Pancreas (tissue), 10 donors: Measurements from ENCODE around the gene SMYD3. TPM values are rescaled to one million over a fixed set of nuclear protein-coding genes. Genes with fewer than 3 reads are reported as not detected.
A peak's percentile ranks its signal among the peaks of the same experiment; 100 is the strongest.

ENCODE experiments used
- ATAC-seq, 4 donors: fragments of 200-7000 bp; cut with Tn5 transposase; one replicate each; pipeline versions ENCODE4 v1.8.0 to v1.9.1; 2020; ENCODE audit warnings: mild to moderate bottlenecking in 4 of 4, moderate library complexity in 4 of 4
- DNase-seq, 6 donors: peaks; one replicate each; pipeline ENCODE4 v3.0.0-alpha.2; 2020
- FAIRE-seq: peaks from 2 replicates; lab custom pipeline; 2012; peaks lifted over from hg19 to GRCh38; lab: Jason Lieb, UNC
- H3K27ac ChIP-seq, 4 donors: fragments of 200-600 bp; sonication (generic); 1 replicate in 3 of 4; 2 replicates in 1 of 4; pipeline versions ENCODE4 v1.5.0 to v1.8.0; 2020
- H3K27me3 ChIP-seq, 4 donors: fragments of 200-600 bp; one replicate each; pipeline ENCODE4 v1.8.0; 2021
- H3K36me3 ChIP-seq, 3 donors: fragments of 200-600 bp; sonication (generic) in 1 of 3; one replicate each; pipeline versions ENCODE4 v1.5.0 to v1.8.0; 2020 to 2021
- H3K4me1 ChIP-seq, 3 donors: fragments of 200-600 bp; one replicate each; pipeline ENCODE4 v1.8.0; 2021
- H3K4me3 ChIP-seq, 4 donors: fragments of 200-600 bp; sonication (generic) in 2 of 4; one replicate each; pipeline versions ENCODE4 v1.5.0 to v1.8.0; 2020 to 2021
- H3K9me3 ChIP-seq, 4 donors: fragments of 200-600 bp; one replicate each; pipeline ENCODE4 v1.8.0; 2021
- CTCF ChIP-seq, 4 donors: fragments of 200-600 bp; sonication (generic) in 3 of 4; IDR thresholded peaks; one replicate each; pipeline versions ENCODE4 v1.5.0 to v1.8.0; 2021; ENCODE audit warnings: antibody characterized with exemption in 4 of 4
- WGBS, 2 donors: extraction: QIAGEN DNeasy Blood & Tissue Kit; methylation state at CpG; one replicate each; pipeline ENCODE4 v1.1.7; 2013; 5-methylcytosine and 5-hydroxymethylcytosine counted together
- intact Hi-C, 3 donors: fragments of 100-400 bp; cut with DNase I; formaldehyde crosslinking; loops; one replicate each; pipeline versions ENCODE4 v1.11.1 to v1.14.2; 2022
- polyA plus RNA-seq, 2 donors: library from polyadenylated mRNA; stranded (reverse); fragments of 200-250 nt; gene quantifications; one replicate each; pipeline ENCODE4 v1.2.3, GENCODE V29; 2013
- total RNA-seq, 6 donors: library from RNA; stranded (reverse); fragmentation: NEBNext Ultra II Directional in 4 of 6; extraction: Animal tissue kit (Norgen Biotek cat#: 25700) in 4 of 6; gene quantifications; one replicate each; pipeline versions ENCODE4 v1.2.1 to v1.2.4, GENCODE V29; 2021 to 2023
- donor health status: healthy with polysubstance abuse.
- donor health status: DM: no; HTN: no; CAD: no; lungs with moderate emphysema.
- donor health status: DM: no; HTN: no; CAD: no.
- donor health status: control.
- donor health status: control.
- donor health status: Bipolar disorder and iron deficiency.
- donor health status: DM: yes; HTN: yes; CAD: no.
- donor health status: DM: no; HTN: no; CAD: no.
- donor health status: DM: no; HTN: no; CAD: no.
- donor health status: DM: yes; HTN: yes; CAD: no.

Gene SMYD3
- total and polyA plus RNA-seq, 8 donors, result 4.6 to 10.5 (median 6.7) TPM

- FAIRE-seq, result no peak
Measured at GRCh38 chr1:246454655-246455054, 52.4 kb downstream of the SMYD3 start.

GRCh38 chr1:246450611-246451251 is 56.3 kb downstream of the SMYD3 start:
- H3K36me3 ChIP-seq, result no peaks in the 10 kb centered on the region
- TF ChIP-seq CTCF (IDR thresholded peaks at IDR 0.05), result peak in 3 of 4 donors; percentile 41 to 53 (median 51)
- no peak overlapping the region for H3K27ac ChIP-seq
- intact Hi-C loops, result no loop called here
- peak in 3 of 4 donors; percentile 71 to 75 (median 73) for ATAC-seq
- H3K9me3 ChIP-seq, result no peaks in the 10 kb centered on the region
- no peaks in the 10 kb centered on the region for H3K27me3 ChIP-seq
- H3K4me1 ChIP-seq, result no peaks in the 10 kb centered on the region
- peak; percentile 53 for FAIRE-seq
- 19 to 21% methylated on average over 6 of the region's 6 CpGs for WGBS, 2 donors
- no peak overlapping the region for H3K4me3 ChIP-seq
- DNase-seq, result no peak

More at GRCh38 chr1:246454655-246455054, 52.4 kb downstream of the SMYD3 start:
- Histone ChIP-seq H3K9me3 (no peaks in the 10 kb centered on the region), H3K36me3 (no peaks in the 10 kb centered on the region), H3K27me3 (no peaks in the 10 kb centered on the region), H3K27ac (no peak overlapping the region), H3K4me3 (no peak overlapping the region), H3K4me1 (no peaks in the 10 kb centered on the region)
- DNase-seq, result no peak
- intact Hi-C loops, result no loop called here
- TF ChIP-seq CTCF (IDR thresholded peaks at IDR 0.05), result no peak
- no peak for ATAC-seq

GRCh38 chr1:246448373-246448772 is 58.7 kb downstream of the SMYD3 start:
- intact Hi-C loops, result no loop called here
- Histone ChIP-seq H3K36me3 (no peaks in the 10 kb centered on the region), H3K4me1 (no peaks in the 10 kb centered on the region), H3K27ac (no peak overlapping the region), H3K9me3 (no peaks in the 10 kb centered on the region), H3K4me3 (no peak overlapping the region), H3K27me3 (no peaks in the 10 kb centered on the region)
- 68 to 79% methylated on average over 3 of the region's 3 CpGs for WGBS, 2 donors
- no peak for ATAC-seq
- no peak for DNase-seq
- no peak for FAIRE-seq
- TF ChIP-seq CTCF (IDR thresholded peaks at IDR 0.05), result no peak

GRCh38 chr1:246447501-246447900 is 59.6 kb downstream of the SMYD3 start:
- DNase-seq (no peak), FAIRE-seq (no peak)
- intact Hi-C loops, result no loop called here

More at GRCh38 chr1:246447501-246447900, 59.6 kb downstream of the SMYD3 start:
- no peak overlapping the region for H3K27ac ChIP-seq
- no peaks in the 10 kb centered on the region for H3K36me3 ChIP-seq
- no peaks in the 10 kb centered on the region for H3K27me3 ChIP-seq
- WGBS, 2 donors, result 82 to 90% methylated on average over 2 of the region's 2 CpGs
- H3K4me3 ChIP-seq, result no peak overlapping the region
- H3K4me1 ChIP-seq, result no peaks in the 10 kb centered on the region
- ATAC-seq, result no peak
- no peaks in the 10 kb centered on the region for H3K9me3 ChIP-seq
- no peak for TF ChIP-seq CTCF (IDR thresholded peaks at IDR 0.05)
